ENCODE results near the gene PTPRZ1. TPM values are rescaled to one million over a fixed set of nuclear protein-coding genes. Genes with fewer than 3 reads are reported as not detected.

The PTPRZ1 gene
- polyA plus RNA-seq, 3 donors, result not detected

DNA sequence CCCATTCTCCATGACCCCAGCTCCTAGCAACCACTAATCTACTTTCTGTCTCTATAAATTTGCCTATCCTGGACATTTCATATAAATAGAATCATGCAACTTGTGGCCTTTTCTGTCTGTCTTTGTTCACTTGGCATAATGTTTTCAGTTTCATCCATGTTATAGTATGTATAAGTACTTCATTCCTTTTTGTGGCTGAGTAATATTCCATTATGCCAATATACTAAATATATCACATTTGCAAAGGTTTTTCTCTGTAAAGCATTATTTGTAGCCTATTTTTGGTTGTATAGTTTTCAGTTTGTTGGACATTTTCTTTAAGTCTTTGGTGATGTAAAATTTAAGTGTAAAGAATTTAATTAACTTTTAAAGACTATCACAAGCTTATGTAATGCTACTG is 2.2 kb downstream of the PTPRZ1 start:
- no peak overlapping the region for H3K9ac ChIP-seq (ENCODE audit: insufficient read depth, low read length, poor library complexity, severe bottlenecking)
- intact Hi-C loops (cut with micrococcal nuclease), result no loop called here
- peak overlapping the region in 1 of 2 donors; percentile 17 for H3K4me3 Mint-ChIP-seq
- TF ChIP-seq, protein P1, sequence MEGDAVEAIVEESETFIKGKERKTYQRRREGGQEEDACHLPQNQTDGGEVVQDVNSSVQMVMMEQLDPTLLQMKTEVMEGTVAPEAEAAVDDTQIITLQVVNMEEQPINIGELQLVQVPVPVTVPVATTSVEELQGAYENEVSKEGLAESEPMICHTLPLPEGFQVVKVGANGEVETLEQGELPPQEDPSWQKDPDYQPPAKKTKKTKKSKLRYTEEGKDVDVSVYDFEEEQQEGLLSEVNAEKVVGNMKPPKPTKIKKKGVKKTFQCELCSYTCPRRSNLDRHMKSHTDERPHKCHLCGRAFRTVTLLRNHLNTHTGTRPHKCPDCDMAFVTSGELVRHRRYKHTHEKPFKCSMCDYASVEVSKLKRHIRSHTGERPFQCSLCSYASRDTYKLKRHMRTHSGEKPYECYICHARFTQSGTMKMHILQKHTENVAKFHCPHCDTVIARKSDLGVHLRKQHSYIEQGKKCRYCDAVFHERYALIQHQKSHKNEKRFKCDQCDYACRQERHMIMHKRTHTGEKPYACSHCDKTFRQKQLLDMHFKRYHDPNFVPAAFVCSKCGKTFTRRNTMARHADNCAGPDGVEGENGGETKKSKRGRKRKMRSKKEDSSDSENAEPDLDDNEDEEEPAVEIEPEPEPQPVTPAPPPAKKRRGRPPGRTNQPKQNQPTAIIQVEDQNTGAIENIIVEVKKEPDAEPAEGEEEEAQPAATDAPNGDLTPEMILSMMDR (IDR thresholded peaks at IDR 0.05), result no peak
- peaks cover 33 to 46% (median 38%) of the 10 kb centered on the region in 3 donors for H3K27me3 Mint-ChIP-seq (ENCODE audit: low read depth in 3 of 3)
- no peaks in the 10 kb centered on the region for H3K79me2 ChIP-seq (ENCODE audit: insufficient read depth, low read length)
- no peak overlapping the region for H3K27ac Mint-ChIP-seq
- H3K36me3 ChIP-seq (replicated peaks in 1 of 2; ENCODE audit: control insufficient read depth in 1 of 2, insufficient read depth in 2 of 2, low read length in 2 of 2), result no peaks in the 10 kb centered on the region
- peaks cover 37 to 46% of the 10 kb centered on the region in 2 donors for H3K27me3 ChIP-seq (ENCODE audit: control insufficient read depth in 2 of 2, insufficient read depth in 2 of 2, low read length in 2 of 2)
- H2AFZ ChIP-seq (ENCODE audit: insufficient read depth, low read depth, low read length, poor library complexity, severe bottlenecking), result no peak overlapping the region
- peaks cover 4% of the 10 kb centered on the region for H3K4me1 Mint-ChIP-seq
- peaks cover 0 to 9% (median 5%) of the 10 kb centered on the region in 7 donors for H3K9me3 Mint-ChIP-seq
- H3K4me2 ChIP-seq (replicated peaks; ENCODE audit: extremely low read depth, low read length, poor library complexity, severe bottlenecking), result no peak overlapping the region
- no peak for DNase-seq
- H4K20me1 ChIP-seq (ENCODE audit: insufficient read depth, low read length), result no peaks in the 10 kb centered on the region
- H3K27ac ChIP-seq (ENCODE audit: low read depth in 1 of 2, low read length in 2 of 2), result no peak overlapping the region
- H3K9me3 ChIP-seq (replicated peaks in 1 of 2; ENCODE audit: control insufficient read depth in 1 of 2, insufficient read depth in 1 of 2, low read length in 2 of 2), result peaks cover 0 to 16% of the 10 kb centered on the region in 2 donors
- H3K4me3 ChIP-seq (replicated peaks in 1 of 3; ENCODE audit: low read depth in 2 of 3, low read length in 3 of 3), result no peak overlapping the region
- H3K4me1 ChIP-seq (ENCODE audit: control insufficient read depth in 1 of 2, insufficient read depth in 2 of 2, low read length in 2 of 2), result no peaks in the 10 kb centered on the region
- H3K36me3 Mint-ChIP-seq, result peaks cover 0 to 4% of the 10 kb centered on the region in 2 donors

DNA sequence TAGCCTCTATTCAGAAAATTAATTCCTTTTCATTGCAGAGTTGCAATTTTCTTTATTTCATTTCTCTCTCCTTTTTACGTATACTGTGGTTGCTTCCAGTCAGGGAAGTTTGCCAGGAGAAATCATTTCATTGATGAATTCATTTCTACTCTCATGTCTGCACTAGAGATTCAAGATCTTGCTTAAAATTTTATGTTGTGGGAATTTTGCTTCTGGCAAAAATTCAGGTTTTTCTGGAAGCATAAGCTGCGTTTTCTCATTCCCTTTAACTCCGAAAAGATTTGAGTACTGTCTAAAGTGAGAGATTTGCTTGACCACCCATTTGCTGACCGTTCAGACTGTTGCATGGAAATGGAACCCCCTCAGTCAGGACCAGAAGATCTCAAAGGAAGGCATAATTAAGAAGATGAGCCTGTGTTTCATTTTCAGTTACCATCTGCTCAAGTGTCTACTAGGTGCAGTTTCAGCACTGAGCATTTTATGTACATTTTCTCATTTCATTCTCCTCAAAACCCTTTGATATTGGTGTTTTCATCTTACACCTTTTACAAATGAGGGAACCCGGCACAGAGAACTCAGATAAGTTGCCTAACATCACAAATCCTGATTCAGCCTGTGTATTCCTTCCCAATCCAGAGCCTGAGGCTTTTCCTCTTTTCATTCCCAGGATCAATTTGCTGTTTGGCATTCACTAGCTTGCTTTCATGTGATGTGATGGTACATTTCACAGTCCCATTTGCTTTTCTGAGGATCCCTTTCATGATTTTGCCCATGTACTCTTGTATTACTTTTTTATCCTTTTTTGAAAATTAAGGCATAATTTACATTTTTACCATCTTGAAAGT is 3.9 kb downstream of the PTPRZ1 start:
- TF ChIP-seq, protein P1 (IDR thresholded peaks at IDR 0.05), result no peak
- no peak overlapping the region for H3K27ac ChIP-seq (ENCODE audit: low read depth in 1 of 2, low read length in 2 of 2)
- no peaks in the 10 kb centered on the region for H3K79me2 ChIP-seq (ENCODE audit: insufficient read depth, low read length)
- H3K4me2 ChIP-seq (replicated peaks; ENCODE audit: extremely low read depth, low read length, poor library complexity, severe bottlenecking), result no peak overlapping the region
- no peaks in the 10 kb centered on the region for H3K4me1 ChIP-seq (ENCODE audit: control insufficient read depth in 1 of 2, insufficient read depth in 2 of 2, low read length in 2 of 2)
- no peak overlapping the region for H3K9ac ChIP-seq (ENCODE audit: insufficient read depth, low read length, poor library complexity, severe bottlenecking)
- no peak overlapping the region for H3K27ac Mint-ChIP-seq
- no peak overlapping the region for H2AFZ ChIP-seq (ENCODE audit: insufficient read depth, low read depth, low read length, poor library complexity, severe bottlenecking)
- no peaks in the 10 kb centered on the region for H4K20me1 ChIP-seq (ENCODE audit: insufficient read depth, low read length)
- peaks cover 0 to 4% of the 10 kb centered on the region in 2 donors for H3K36me3 Mint-ChIP-seq
- peaks cover 30 to 36% (median 33%) of the 10 kb centered on the region in 3 donors for H3K27me3 Mint-ChIP-seq (ENCODE audit: low read depth in 3 of 3)
- H3K9me3 ChIP-seq (replicated peaks in 1 of 2; ENCODE audit: control insufficient read depth in 1 of 2, insufficient read depth in 1 of 2, low read length in 2 of 2), result peaks cover 0 to 16% of the 10 kb centered on the region in 2 donors
- peaks cover 4% of the 10 kb centered on the region for H3K4me1 Mint-ChIP-seq
- no peak for DNase-seq
- peaks cover 30 to 36% of the 10 kb centered on the region in 2 donors for H3K27me3 ChIP-seq (ENCODE audit: control insufficient read depth in 2 of 2, insufficient read depth in 2 of 2, low read length in 2 of 2)
- H3K9me3 Mint-ChIP-seq, result peaks cover 0 to 7% (median 5%) of the 10 kb centered on the region in 7 donors
- no peak overlapping the region for H3K4me3 Mint-ChIP-seq
- H3K4me3 ChIP-seq (replicated peaks in 1 of 3; ENCODE audit: low read depth in 2 of 3, low read length in 3 of 3), result no peak overlapping the region
- 75% methylated on average over 3 of the region's 5 CpGs for WGBS (ENCODE audit: insufficient coverage)
- intact Hi-C loops (cut with micrococcal nuclease), result no loop called here
- no peaks in the 10 kb centered on the region for H3K36me3 ChIP-seq (replicated peaks in 1 of 2; ENCODE audit: control insufficient read depth in 1 of 2, insufficient read depth in 2 of 2, low read length in 2 of 2)

Data from CD14-positive monocyte (primary cell).